GM12878 (cell line): ENCODE measurements around the gene RAPGEF3. TPM values are rescaled to one million over a fixed set of nuclear protein-coding genes. Genes with fewer than 3 reads are reported as not detected.

Experiments
- BCLAF1 ChIP-seq: fragments of 450-650 bp; IDR thresholded peaks from 2 replicates; pipeline ENCODE4 v1.6.1; 2017; ENCODE audit warnings: antibody characterized with exemption, mild to moderate bottlenecking, moderate library complexity
- CHD4 ChIP-seq: fragments of 200-600 bp; sonication (generic); IDR thresholded peaks from 2 replicates; pipeline ENCODE4 v1.6.1; 2016; ENCODE audit warnings: mild to moderate bottlenecking
- E2F4 ChIP-seq: IDR thresholded peaks from 2 replicates; pipeline ENCODE4 v1.6.1; 2012; ENCODE audit warnings: low read depth, low read length, improper control_type of control experiment
- HDGF ChIP-seq: fragments of 450-650 bp; IDR thresholded peaks from 2 replicates; pipeline ENCODE4 v1.6.1; 2016; ENCODE audit warnings: antibody characterized with exemption
- IKZF1 ChIP-seq: fragments of 450-650 bp; conservative IDR thresholded peaks from 2 replicates; pipeline ENCODE4 v1.6.1; 2017; ENCODE audit warnings: antibody characterized with exemption, mild to moderate bottlenecking
- IRF4 ChIP-seq: IDR thresholded peaks from 2 replicates; pipeline ENCODE4 v1.6.1; 2011; ENCODE audit warnings: low read depth, low read length
- LARP7 ChIP-seq: fragments of 450-650 bp; IDR thresholded peaks from 2 replicates; pipeline ENCODE4 v1.6.1; 2017; ENCODE audit warnings: mild to moderate bottlenecking
- MEF2A ChIP-seq: IDR thresholded peaks from 2 replicates; pipeline ENCODE4 v1.6.1; 2011; ENCODE audit warnings: low read depth, mild to moderate bottlenecking, low read length, moderate library complexity; ENCODE audit not compliant: insufficient read depth
- MYB ChIP-seq: fragments of 150-350 bp; IDR thresholded peaks from 2 replicates; pipeline ENCODE4 v1.6.1; 2014; ENCODE audit warnings: mild to moderate bottlenecking, low read depth, low read length, borderline replicate concordance
- NBN ChIP-seq: fragments of 450-650 bp; IDR thresholded peaks from 2 replicates; pipeline ENCODE4 v1.6.1; 2016
- NFYB ChIP-seq: IDR thresholded peaks from 2 replicates; pipeline ENCODE4 v1.6.1; 2011; ENCODE audit warnings: low read depth, mild to moderate bottlenecking, low read length, improper control_type of control experiment, moderate library complexity; ENCODE audit not compliant: insufficient read depth
- POLR2AphosphoS2 ChIP-seq: IDR thresholded peaks from 2 replicates; pipeline ENCODE4 v1.6.1; 2011; ENCODE audit warnings: low read depth, mild to moderate bottlenecking, low read length, improper control_type of control experiment, moderate library complexity
- SKIL ChIP-seq: fragments of 450-650 bp; IDR thresholded peaks from 2 replicates; pipeline ENCODE4 v1.6.1; 2017; ENCODE audit warnings: mild to moderate bottlenecking, low read depth, inconsistent platforms; ENCODE audit not compliant: poor library complexity, severe bottlenecking
- SUPT20H ChIP-seq: IDR thresholded peaks from 2 replicates; pipeline ENCODE4 v1.6.1; 2011; ENCODE audit warnings: low read depth, mild to moderate bottlenecking, low read length, moderate library complexity, borderline replicate concordance; ENCODE audit not compliant: control insufficient read depth
- TAF1 ChIP-seq: IDR thresholded peaks from 2 replicates; pipeline ENCODE4 v1.6.1; 2011; ENCODE audit warnings: mild to moderate bottlenecking, low read depth, low read length, borderline replicate concordance
- ZBTB11 ChIP-seq: fragments of 450-650 bp; formaldehyde crosslinking; IDR thresholded peaks from 2 replicates; pipeline ENCODE4 v1.5.0; 2022; ENCODE audit warnings: mild to moderate bottlenecking, missing genetic modification characterization
- ZBTB4 ChIP-seq: fragments of 450-650 bp; formaldehyde crosslinking; IDR thresholded peaks from 2 replicates; pipeline ENCODE4 v1.4.0; 2022; ENCODE audit warnings: mild to moderate bottlenecking, moderate library complexity
- polyA plus RNA-seq, 11 experiments: library from polyadenylated mRNA; depleted of rRNA in 4 of 11; unstranded in 6 of 11; stranded (reverse) in 5 of 11; fragments of >200 nt; fragmentation: Nextera tagmentation in 4 of 11; fragmentation: Illumina TruSeq in 1 of 11; extraction: Ambion mirVana in 4 of 11; extraction: Trizol in 1 of 11; gene quantifications; 1 replicate in 1 of 11; 2 replicates in 10 of 11; pipeline versions ENCODE4 v1.2.1 to v1.2.3, GENCODE V29; 2011 to 2016; ENCODE audit warnings: inconsistent platforms in 2 of 11, missing spikeins in 2 of 11, low read depth in 1 of 11
- total RNA-seq, 4 experiments: library from RNA; depleted of rRNA in 3 of 4; stranded (reverse); fragments of >200 nt in 3 of 4; fragmentation: Illumina TruSeq in 1 of 4; extraction: Trizol in 1 of 4; gene quantifications; 2 replicates each; pipeline versions ENCODE4 v1.2.1 to v1.2.3, GENCODE V29; 2013 to 2021

Gene RAPGEF3
- total and polyA plus RNA-seq, 10 of the 15 experiments (the other 5 are each of a cell fraction or from before 2014, with no cell fraction given) = 0.02 to 0.92 (median 0.31) TPM; not detected in 2

- no peak for TF ChIP-seq ZBTB11 (CRISPR knock-in tag)
- no peak for TF ChIP-seq TAF1
- no peak for TF ChIP-seq CHD4
- TF ChIP-seq NBN = peak; percentile 54; the same call in 1 of the 2 replicates
- TF ChIP-seq ZBTB4 (CRISPR knock-in tag) = no peak
- TF ChIP-seq SKIL = peak; percentile 38
- no peak for TF ChIP-seq E2F4
- TF ChIP-seq IRF4 = 0 out of 2 replicates have a peak, but pooled peaks have one; percentile 23
- TF ChIP-seq MYB = no peak
- TF ChIP-seq SUPT20H = no peak
- no peak for TF ChIP-seq BCLAF1
- TF ChIP-seq IKZF1 = no peak
- no peak for TF ChIP-seq POLR2AphosphoS2
- TF ChIP-seq LARP7 = no peak
- no peak for TF ChIP-seq NFYB
- no peak for TF ChIP-seq HDGF
- no peak for TF ChIP-seq MEF2A
Measured at GRCh38 chr12:47742253-47742825, 16.3 kb downstream of the RAPGEF3 start (continued).
